GM19023 (cell line): ENCODE data around the gene ADRB1.

Experiments
- ATAC-seq: cut with Tn5 transposase; IDR thresholded peaks from one replicate; pipeline ENCODE4 v1.9.1; 2021; ENCODE audit warnings: mild to moderate bottlenecking, moderate library complexity; ENCODE audit not compliant: unreplicated experiment

The ADRB1 gene

GRCh38 chr10:114052255-114052654 lies 8.6 kb downstream of the ADRB1 start:
- no peak for ATAC-seq

- ATAC-seq = no peak
Measured at GRCh38 chr10:114053946-114054345, 10.3 kb downstream of the ADRB1 start.

- ATAC-seq = no peak
Measured at GRCh38 chr10:114057855-114058254, 14.2 kb downstream of the ADRB1 start.

GRCh38 chr10:114058297-114058696 lies 14.6 kb downstream of the ADRB1 start:
- no peak for ATAC-seq

- no peak for ATAC-seq
Measured at GRCh38 chr10:114059561-114059960, 15.9 kb downstream of the ADRB1 start.

- no peak for ATAC-seq
Measured at GRCh38 chr10:114060456-114060855, 16.8 kb downstream of the ADRB1 start.

- no peak for ATAC-seq
Measured at GRCh38 chr10:114061148-114061547, 17.5 kb downstream of the ADRB1 start.

GRCh38 chr10:114061789-114062188 lies 18.1 kb downstream of the ADRB1 start:
- no peak for ATAC-seq

GRCh38 chr10:114064151-114065048 lies 20.7 kb downstream of the ADRB1 start:
- ATAC-seq = no peak

GRCh38 chr10:114065049-114065435 lies 21.4 kb downstream of the ADRB1 start:
- no peak for ATAC-seq

- no peak for ATAC-seq
Measured at GRCh38 chr10:114068054-114068707, 24.5 kb downstream of the ADRB1 start.

- ATAC-seq = no peak
Measured at GRCh38 chr10:114070710-114071109, 27.0 kb downstream of the ADRB1 start.

GRCh38 chr10:114071178-114071577 lies 27.5 kb downstream of the ADRB1 start:
- ATAC-seq = no peak

- ATAC-seq = peak; percentile 59
Measured at GRCh38 chr10:114073395-114074186, 29.9 kb downstream of the ADRB1 start.

- ATAC-seq = no peak
Measured at GRCh38 chr10:114075093-114075492, 31.4 kb downstream of the ADRB1 start.

GRCh38 chr10:114077347-114077746 lies 33.7 kb downstream of the ADRB1 start:
- no peak for ATAC-seq

- ATAC-seq = no peak
Measured at GRCh38 chr10:114077815-114078219, 34.2 kb downstream of the ADRB1 start.

- ATAC-seq = no peak
Measured at GRCh38 chr10:114078346-114078745, 34.7 kb downstream of the ADRB1 start.

- no peak for ATAC-seq
Measured at GRCh38 chr10:114079421-114079820, 35.8 kb downstream of the ADRB1 start.

GRCh38 chr10:114081911-114082583 lies 38.4 kb downstream of the ADRB1 start:
- ATAC-seq = no peak

GRCh38 chr10:114083040-114083439 lies 39.4 kb downstream of the ADRB1 start:
- no peak for ATAC-seq
